HEK293 (cell line): ENCODE measurements around the gene GPR160.

Experiments used
- ATF2 ChIP-seq: fragments of 450-650 bp; formaldehyde crosslinking; IDR thresholded peaks from 2 replicates; pipeline ENCODE4 v1.5.1; 2016; ENCODE audit warnings: missing biosample characterization, missing genetic modification characterization, low read depth
- CTCF ChIP-seq: fragments of 450-650 bp; formaldehyde crosslinking; IDR thresholded peaks from 2 replicates; pipeline ENCODE4 v1.5.1; 2016; ENCODE audit warnings: missing biosample characterization, missing genetic modification characterization
- KLF10 ChIP-seq: fragments of 450-650 bp; IDR thresholded peaks from 2 replicates; pipeline ENCODE4 v1.5.1; 2018; ENCODE audit warnings: missing biosample characterization, mild to moderate bottlenecking, missing genetic modification characterization
- MEIS1 ChIP-seq: sonication (generic); formaldehyde crosslinking; IDR thresholded peaks from 2 replicates; pipeline ENCODE4 v1.8.1; 2022; ENCODE audit warnings: missing genetic modification reagents, mild to moderate bottlenecking, borderline replicate concordance
- MYNN ChIP-seq: fragments of 450-650 bp; formaldehyde crosslinking; IDR thresholded peaks from 2 replicates; pipeline ENCODE4 v1.5.1; 2016; ENCODE audit warnings: missing biosample characterization, missing genetic modification characterization, borderline replicate concordance
- TSHZ1 ChIP-seq: fragments of 450-650 bp; formaldehyde crosslinking; IDR thresholded peaks from 2 replicates; pipeline ENCODE4 v1.5.1; 2016; ENCODE audit warnings: missing biosample characterization, missing genetic modification characterization, borderline replicate concordance
- ZBTB11 ChIP-seq: fragments of 450-650 bp; formaldehyde crosslinking; conservative IDR thresholded peaks from 2 replicates; pipeline ENCODE4 v1.5.1; 2016; ENCODE audit warnings: low read depth, missing biosample characterization, missing genetic modification characterization
- ZNF174 ChIP-seq: fragments of 450-650 bp; formaldehyde crosslinking; IDR thresholded peaks from 2 replicates; pipeline ENCODE4 v1.5.0; 2017; ENCODE audit warnings: missing biosample characterization, mild to moderate bottlenecking, missing genetic modification characterization
- ZNF37A ChIP-seq: fragments of 450-650 bp; IDR thresholded peaks from 2 replicates; pipeline ENCODE4 v1.5.1; 2018; ENCODE audit warnings: missing biosample characterization, missing genetic modification characterization
- ZNF521 ChIP-seq: fragments of 450-650 bp; formaldehyde crosslinking; IDR thresholded peaks from 2 replicates; pipeline ENCODE4 v1.5.1; 2017; ENCODE audit warnings: missing biosample characterization, mild to moderate bottlenecking, missing genetic modification characterization

GRCh38 chr3:170062769-170063168 lies 25.0 kb downstream of the GPR160 start:
- TF ChIP-seq CTCF, result no peak
- TF ChIP-seq MEIS1 (CRISPR knock-in tag), result no peak
- no peak for TF ChIP-seq ZNF37A
- TF ChIP-seq TSHZ1 (tag by site-specific recombination), result no peak
- no peak for TF ChIP-seq ATF2 (tag by site-specific recombination)
- TF ChIP-seq KLF10 (tag by site-specific recombination), result no peak
- no peak for TF ChIP-seq MYNN (tag by site-specific recombination)
- TF ChIP-seq ZNF174, result no peak
- no peak for TF ChIP-seq ZBTB11 (tag by site-specific recombination)
- TF ChIP-seq ZNF521 (tag by site-specific recombination), result no peak
